Lower leg skin (tissue), 4 donors: ENCODE measurements around the gene ARF4. TPM values are rescaled to one million over a fixed set of nuclear protein-coding genes. Genes with fewer than 3 reads are reported as not detected.

Source experiments
- DNase-seq, 2 donors: peaks; one replicate each; pipeline ENCODE4 v3.0.0-alpha.2; 2019; ENCODE audit warnings: low spot score in 2 of 2
- H3K4me3 ChIP-seq: fragments of 200-600 bp; sonication (generic); 2 replicates; pipeline ENCODE4 v1.5.1; 2017; ENCODE audit warnings: mild to moderate bottlenecking, low read depth; ENCODE audit not compliant: poor library complexity, severe bottlenecking
- CTCF ChIP-seq, 3 donors: fragments of 450-650 bp; IDR thresholded peaks; one replicate each; pipeline ENCODE4 v1.5.1; 2016; ENCODE audit warnings: antibody characterized with exemption in 3 of 3, mild to moderate bottlenecking in 3 of 3, moderate library complexity in 2 of 3
- POLR2A ChIP-seq, 2 donors: fragments of 450-650 bp; IDR thresholded peaks; one replicate each; pipeline ENCODE4 v1.6.1; 2016 to 2017; ENCODE audit warnings: antibody characterized with exemption in 2 of 2, mild to moderate bottlenecking in 1 of 2, moderate library complexity in 1 of 2
- WGBS, 2 donors: methylation state at CpG; one replicate each; pipeline ENCODE4 v1.1.5; 2018; 5-methylcytosine and 5-hydroxymethylcytosine counted together
- intact Hi-C: fragments of 100-400 bp; cut with DNase I; formaldehyde crosslinking; loops from one replicate; pipeline ENCODE4 v1.15.0; 2023; ENCODE audit warnings: low total_unique reads
- total RNA-seq, 4 donors: library from RNA; depleted of rRNA; stranded (reverse); fragments of >200 nt; gene quantifications; one replicate each; pipeline ENCODE4 v1.1.0, GENCODE V29; 2016

ARF4 gene
- total RNA-seq, 4 donors from 2014 or later: 39.5 to 61.6 (median 59.2) TPM

- WGBS, 2 donors: 97 to 98% methylated on average over 1 of the region's 1 CpG
- intact Hi-C loops: no loop called here
- DNase-seq: no peak
- H3K4me3 ChIP-seq: no peak overlapping the region
- TF ChIP-seq CTCF (IDR thresholded peaks at IDR 0.05) (no peak), POLR2A (IDR thresholded peaks at IDR 0.05) (no peak)
Observed at GRCh38 chr3:57559526-57559925, 37.6 kb downstream of the ARF4 start.

- intact Hi-C loops: no loop called here
- WGBS, 2 donors: 2 to 3% methylated on average over 29 of the region's 29 CpGs
- DNase-seq: peak in 1 of 2 donors; percentile 80
- TF ChIP-seq POLR2A (IDR thresholded peaks at IDR 0.05) (no peak), CTCF (IDR thresholded peaks at IDR 0.05) (no peak)
- peak overlapping the region; percentile 73 for H3K4me3 ChIP-seq
Observed at GRCh38 chr3:57557085-57557537, 40.0 kb downstream of the ARF4 start.

GRCh38 chr3:57556459-57557084, 40.6 kb downstream of the ARF4 start:
- TF ChIP-seq CTCF (IDR thresholded peaks at IDR 0.05): no peak
- no peak for TF ChIP-seq POLR2A (IDR thresholded peaks at IDR 0.05)
- intact Hi-C loops: no loop called here
- H3K4me3 ChIP-seq: peak overlapping the region; percentile 73
- WGBS, 2 donors: 0 to 1% methylated on average over 20 to 37 of the region's 54 CpGs
- DNase-seq: peak in 1 of 2 donors; percentile 88

GRCh38 chr3:57555738-57556458, 41.2 kb downstream of the ARF4 start, which contains the start of gene PDE12:
Gene PDE12 (plus strand): TSS chr3:57556274. CDS start chr3:57556380, 106 bp downstream.
- peak within 1 kb of the TSS; percentile 73 for H3K4me3 ChIP-seq
- DNase-seq: peak; percentile 79 to 96
- intact Hi-C loops: no loop called here
- WGBS, 2 donors: 1% methylated on average over 47 to 54 of the region's 54 CpGs
- TF ChIP-seq CTCF (IDR thresholded peaks at IDR 0.05) (no peak), POLR2A (IDR thresholded peaks at IDR 0.05) (peak in 1 of 2 donors; percentile 2)

- WGBS, 2 donors: 21 to 23% methylated on average over 8 of the region's 8 CpGs
- intact Hi-C loops: no loop called here
Observed at GRCh38 chr3:57555306-57555705, 41.8 kb downstream of the ARF4 start.

More at GRCh38 chr3:57555306-57555705, 41.8 kb downstream of the ARF4 start:
- H3K4me3 ChIP-seq: peak overlapping the region; percentile 73
- peak in 1 of 2 donors; percentile 74 for DNase-seq
- TF ChIP-seq CTCF (IDR thresholded peaks at IDR 0.05) (no peak), POLR2A (IDR thresholded peaks at IDR 0.05) (no peak)
